Adrenal gland (tissue), 5 donors: ENCODE results near the gene SOX18.

Source experiments
- POLR2A ChIP-seq, 2 donors: fragments of 450-650 bp; IDR thresholded peaks; one replicate each; pipeline ENCODE4 v1.6.1; 2017; ENCODE audit warnings: antibody characterized with exemption in 2 of 2, mild to moderate bottlenecking in 2 of 2, moderate library complexity in 1 of 2
- TF ChIP-seq, protein P1 (sequence below), 6 experiments: fragments of 450-650 bp in 4 of 6; fragments of 200-600 bp in 2 of 6; sonication (generic) in 1 of 6; IDR thresholded peaks; 1 replicate in 5 of 6; 2 replicates in 1 of 6; pipeline versions ENCODE4 v1.5.1 to v1.8.0; 2016 to 2021; ENCODE audit warnings: antibody characterized with exemption in 6 of 6, mild to moderate bottlenecking in 2 of 6, moderate library complexity in 1 of 6
- donor health status: DM: no; HTN: no; CAD: no.

GRCh38 chr20:64027981-64028685, 21.3 kb downstream of the SOX18 start:
- TF ChIP-seq, protein P1, sequence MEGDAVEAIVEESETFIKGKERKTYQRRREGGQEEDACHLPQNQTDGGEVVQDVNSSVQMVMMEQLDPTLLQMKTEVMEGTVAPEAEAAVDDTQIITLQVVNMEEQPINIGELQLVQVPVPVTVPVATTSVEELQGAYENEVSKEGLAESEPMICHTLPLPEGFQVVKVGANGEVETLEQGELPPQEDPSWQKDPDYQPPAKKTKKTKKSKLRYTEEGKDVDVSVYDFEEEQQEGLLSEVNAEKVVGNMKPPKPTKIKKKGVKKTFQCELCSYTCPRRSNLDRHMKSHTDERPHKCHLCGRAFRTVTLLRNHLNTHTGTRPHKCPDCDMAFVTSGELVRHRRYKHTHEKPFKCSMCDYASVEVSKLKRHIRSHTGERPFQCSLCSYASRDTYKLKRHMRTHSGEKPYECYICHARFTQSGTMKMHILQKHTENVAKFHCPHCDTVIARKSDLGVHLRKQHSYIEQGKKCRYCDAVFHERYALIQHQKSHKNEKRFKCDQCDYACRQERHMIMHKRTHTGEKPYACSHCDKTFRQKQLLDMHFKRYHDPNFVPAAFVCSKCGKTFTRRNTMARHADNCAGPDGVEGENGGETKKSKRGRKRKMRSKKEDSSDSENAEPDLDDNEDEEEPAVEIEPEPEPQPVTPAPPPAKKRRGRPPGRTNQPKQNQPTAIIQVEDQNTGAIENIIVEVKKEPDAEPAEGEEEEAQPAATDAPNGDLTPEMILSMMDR (IDR thresholded peaks at IDR 0.05), result no peak
- TF ChIP-seq POLR2A (IDR thresholded peaks at IDR 0.05), result no peak
